GM18519 (cell line): ENCODE data around the gene PLET1.

Source experiments
- ATAC-seq: cut with Tn5 transposase; IDR thresholded peaks from one replicate; pipeline ENCODE4 v1.9.1; 2021; ENCODE audit warnings: mild to moderate bottlenecking, moderate library complexity; ENCODE audit not compliant: unreplicated experiment, low FRiP score

PLET1 gene

DNA sequence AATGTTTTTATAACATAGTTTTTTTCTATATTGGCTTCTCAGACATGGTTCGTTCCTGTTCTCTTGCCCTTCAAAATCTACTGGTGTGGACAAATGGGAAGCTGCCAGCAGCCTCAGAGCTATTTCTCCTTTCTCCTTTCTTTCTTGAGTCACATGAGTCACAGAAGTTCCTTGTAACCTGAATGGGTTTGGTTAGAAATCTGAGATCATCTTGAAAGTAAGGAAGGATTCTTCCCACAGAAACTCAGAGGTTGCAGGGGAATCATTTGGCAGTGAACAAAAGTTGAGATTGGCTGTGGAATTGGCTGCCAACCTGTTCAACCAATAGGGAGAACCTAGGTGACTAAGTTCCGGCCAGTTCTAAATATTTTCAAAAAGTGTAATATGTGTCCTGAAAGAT is 12.5 kb downstream of the PLET1 start:
- ATAC-seq = no peak

DNA sequence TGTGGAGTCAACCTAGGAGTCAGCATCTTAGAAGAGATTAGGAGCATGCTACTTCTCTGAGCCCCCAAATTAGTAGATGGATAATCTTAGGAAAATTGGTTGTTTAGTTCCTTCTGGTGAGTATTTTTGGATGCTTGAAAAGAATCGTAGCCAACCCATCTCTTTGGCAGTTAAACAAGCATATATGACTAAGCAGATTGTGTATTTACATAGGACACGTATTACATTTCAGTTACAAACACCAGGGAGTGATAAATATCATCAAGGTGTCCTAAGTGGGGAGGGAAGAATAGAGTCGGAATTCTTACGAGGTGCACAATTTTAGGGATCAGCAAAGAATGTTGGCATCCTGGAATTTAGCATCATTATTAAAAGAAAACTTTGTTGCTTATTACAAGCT is 13.5 kb downstream of the PLET1 start:
- no peak for ATAC-seq

DNA sequence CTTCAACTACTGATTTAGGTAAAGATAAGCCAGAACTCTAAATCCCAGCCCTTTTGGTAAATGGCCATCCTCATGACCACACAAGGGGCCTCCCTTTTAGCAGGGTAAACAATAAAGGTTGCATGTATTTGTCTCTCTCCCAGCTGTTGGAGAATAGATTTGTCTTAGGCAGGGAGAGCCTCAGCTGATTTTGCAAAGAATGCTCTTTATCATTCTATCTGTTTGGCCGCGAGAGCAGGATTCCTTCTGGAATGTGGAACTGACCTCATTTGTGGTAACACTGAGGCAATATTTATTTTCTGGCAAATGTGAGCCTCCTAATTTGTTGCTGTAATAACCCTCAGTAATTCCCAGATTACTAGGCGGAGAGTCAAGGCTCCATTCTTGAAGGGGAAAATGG is 19.2 kb downstream of the PLET1 start:
- no peak for ATAC-seq

DNA sequence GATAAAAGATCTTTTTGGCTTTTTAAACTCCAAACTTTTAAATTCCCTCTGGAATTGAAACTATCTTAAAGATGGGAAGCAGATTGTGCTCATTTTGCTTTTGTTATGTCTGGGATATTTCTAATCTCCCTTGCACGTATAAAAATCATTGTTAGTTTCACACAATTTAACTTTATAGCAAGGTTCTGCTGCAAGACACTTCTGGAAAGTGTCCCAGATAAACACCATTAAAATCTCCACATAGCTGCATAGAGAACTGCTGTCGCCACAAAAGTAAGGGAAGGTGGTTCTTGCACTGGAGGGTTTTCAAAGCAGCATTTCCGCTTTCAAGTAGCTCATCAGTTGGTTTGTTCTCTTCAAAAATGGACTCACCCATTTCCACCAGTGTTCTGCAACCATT is 22.6 kb downstream of the PLET1 start:
- no peak for ATAC-seq

DNA sequence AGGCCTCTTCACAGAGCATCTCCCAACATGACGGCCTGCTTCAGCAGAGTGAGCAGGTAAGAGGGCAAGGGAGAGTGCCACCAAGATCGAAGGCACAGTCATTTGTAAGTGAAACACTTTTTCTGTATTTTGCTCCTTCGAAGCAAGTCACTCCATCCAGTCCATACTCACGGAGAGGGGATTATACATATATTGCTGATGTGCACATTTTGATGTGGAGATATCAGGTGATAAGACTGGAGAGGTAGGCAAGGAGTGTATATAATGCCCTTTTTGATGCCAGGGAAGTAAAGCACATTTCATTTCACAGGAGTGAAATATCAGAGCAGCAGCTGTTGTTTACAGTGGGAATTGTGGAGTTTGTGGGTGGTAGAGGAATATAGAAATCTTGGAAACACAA is 23.2 kb downstream of the PLET1 start:
- ATAC-seq = no peak

DNA sequence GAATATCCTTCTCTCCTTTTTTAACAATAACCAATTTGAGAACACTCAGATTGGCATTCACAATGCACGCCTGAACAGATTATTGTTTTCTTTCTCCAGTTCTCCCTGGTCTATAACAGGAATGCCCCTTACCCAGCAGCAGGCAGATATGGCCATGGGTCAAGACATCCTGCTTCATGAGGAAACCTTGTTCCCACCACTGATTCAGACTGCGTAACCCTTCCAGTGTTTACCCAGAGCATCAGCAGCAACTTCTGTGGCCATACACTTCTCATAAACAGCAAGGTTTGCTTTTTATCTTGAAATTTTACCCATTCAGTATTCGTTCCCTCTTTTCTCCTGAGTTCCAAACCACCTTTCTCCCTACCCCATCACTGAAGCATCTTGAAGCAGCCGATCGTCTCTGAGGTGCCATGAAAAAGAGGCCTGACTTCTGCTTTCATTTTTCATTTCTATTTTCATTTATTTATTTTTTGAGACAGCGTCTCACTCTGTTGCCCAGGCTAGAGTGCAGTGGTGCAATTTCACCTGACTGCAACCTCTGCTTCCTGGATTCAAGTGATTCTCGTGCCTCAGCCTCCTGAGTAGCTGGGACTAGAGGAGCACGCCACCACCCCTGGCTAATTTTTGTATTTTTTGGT is 24.8 kb downstream of the PLET1 start:
- ATAC-seq = no peak

DNA sequence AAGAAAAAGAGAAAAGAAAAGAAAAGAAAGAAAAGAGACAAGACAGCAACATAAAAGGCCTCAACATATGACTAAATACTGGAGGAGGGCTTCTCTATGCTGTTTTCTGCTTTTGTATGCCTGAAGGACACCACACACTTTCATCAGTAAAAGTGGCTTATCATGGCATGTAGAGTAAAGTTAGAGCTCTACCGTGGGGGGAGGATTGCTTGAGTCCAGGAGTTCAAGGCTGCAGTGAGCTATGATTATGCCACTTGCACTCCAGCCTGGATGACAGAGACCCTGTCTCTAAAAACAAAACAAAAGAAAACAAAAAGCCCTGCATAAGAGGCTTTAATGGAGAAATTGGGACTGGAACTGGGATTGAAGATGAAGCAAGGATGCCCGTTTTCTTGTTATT is 28.7 kb downstream of the PLET1 start:
- ATAC-seq = no peak

DNA sequence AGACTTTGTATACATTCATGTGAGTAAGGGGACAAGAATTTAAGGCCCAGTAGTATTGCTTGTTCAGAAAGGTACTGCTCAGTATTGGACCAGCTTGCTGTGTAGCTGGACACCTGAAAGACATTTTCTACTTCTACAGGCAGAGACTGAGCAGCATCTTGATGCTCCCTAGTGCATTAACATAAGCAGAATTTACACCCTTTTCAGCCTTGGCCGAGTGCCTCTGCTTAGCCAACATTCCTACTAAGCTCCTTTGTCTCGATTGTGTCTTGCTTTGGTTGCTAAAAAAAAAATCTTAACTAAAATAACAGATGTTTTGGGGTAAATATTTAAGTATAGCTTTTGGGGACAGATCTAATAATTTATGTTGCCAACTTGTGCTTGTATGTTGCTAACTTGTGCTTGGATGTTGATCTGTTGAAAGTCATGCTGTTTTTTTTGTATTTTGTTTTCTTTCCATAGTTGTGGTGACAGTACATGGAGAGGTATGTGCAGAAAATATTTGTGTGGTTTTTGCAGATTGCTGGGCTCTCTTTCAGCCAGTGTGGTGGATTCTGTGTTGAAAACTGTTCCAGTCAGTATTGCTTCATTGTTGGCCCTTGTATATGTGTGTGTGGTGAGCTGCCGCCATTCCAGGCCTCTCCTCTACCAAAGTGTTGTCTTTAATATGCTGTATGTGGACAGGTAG is 30.8 kb downstream of the PLET1 start:
- no peak for ATAC-seq

DNA sequence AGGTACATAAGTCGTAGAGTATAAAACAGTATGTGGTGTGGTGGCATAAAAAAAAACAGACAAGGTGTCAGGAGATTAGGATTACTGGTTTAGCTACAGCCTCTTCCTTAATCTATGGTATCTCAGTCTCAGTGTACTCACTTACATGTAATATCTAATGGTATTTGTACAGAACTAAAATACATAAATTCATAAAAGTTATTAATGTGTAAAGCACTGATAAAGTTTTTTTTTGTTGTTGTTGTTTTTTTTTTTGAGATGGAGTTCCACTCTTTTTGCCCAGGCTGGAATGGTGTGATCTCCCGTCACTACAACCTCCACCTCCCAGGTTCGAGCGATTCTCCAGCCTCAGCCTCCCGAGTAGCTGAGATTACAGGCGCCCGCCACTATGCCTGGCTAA is 31.5 kb downstream of the PLET1 start:
- ATAC-seq = no peak

DNA sequence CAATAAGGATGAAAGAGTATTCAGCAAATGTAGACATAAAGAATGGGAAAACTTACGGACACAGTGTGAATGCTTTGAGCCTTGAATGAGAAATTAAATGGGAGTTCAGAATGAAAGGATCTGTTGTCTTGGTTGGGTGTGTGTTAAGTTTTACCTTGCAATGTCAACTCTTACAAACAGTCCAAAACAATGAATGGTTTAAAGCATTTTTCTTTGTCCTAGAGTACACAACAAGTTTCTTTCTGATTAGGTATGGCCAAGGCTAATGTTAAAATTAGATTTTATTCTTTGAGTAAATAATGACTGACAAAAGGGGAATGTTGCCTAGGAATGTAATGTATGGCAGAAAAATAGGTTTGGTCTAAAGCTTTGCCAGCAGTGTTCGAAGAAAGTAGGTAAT is 32.0 kb downstream of the PLET1 start:
- ATAC-seq = no peak

DNA sequence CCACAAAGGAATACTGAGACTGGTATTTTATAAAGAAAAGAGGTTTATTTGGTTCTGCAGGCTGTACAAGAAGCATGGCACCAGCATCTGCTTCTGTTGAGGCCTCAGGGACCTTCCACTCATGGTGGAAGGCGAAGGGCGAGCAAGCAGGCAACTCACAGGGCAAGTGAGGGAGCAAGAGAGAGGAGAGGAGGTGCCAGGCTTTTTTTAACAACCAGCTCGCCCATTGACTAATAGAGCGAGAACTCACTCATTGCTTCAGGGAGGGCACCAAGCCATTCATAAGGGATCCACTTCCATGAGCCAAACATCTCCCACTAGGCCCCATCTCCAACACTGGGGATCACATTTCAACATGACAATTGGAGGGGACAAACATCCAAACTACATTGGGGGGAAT is 33.2 kb downstream of the PLET1 start:
- no peak for ATAC-seq

DNA sequence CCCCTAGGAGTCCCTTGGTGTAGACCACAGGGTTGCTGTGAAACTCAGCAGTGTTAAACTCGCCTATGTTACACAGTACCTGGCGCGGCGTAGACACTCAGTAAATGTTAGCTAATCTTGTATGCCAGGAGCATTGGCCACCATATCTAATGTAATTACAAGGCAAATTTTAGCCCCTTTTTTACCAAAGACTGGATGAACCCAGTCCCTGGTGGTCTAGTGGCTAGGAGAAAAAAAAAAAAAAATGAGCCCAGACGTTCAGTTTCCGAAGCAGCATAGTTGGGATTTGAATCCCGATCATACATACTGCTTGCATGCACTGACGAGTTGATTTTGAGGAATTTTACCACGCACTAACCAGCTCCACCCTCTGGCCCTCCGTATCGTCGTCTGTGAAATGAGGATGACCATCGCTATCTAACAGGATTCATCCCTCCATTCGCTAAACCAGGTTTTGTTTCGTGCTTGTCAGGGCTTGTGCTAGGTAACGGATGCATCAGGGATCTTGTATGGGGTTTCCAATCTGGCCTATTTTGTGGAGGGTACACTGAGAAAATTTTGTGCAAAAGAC is 33.7 kb downstream of the PLET1 start:
- ATAC-seq = peak; percentile 33

DNA sequence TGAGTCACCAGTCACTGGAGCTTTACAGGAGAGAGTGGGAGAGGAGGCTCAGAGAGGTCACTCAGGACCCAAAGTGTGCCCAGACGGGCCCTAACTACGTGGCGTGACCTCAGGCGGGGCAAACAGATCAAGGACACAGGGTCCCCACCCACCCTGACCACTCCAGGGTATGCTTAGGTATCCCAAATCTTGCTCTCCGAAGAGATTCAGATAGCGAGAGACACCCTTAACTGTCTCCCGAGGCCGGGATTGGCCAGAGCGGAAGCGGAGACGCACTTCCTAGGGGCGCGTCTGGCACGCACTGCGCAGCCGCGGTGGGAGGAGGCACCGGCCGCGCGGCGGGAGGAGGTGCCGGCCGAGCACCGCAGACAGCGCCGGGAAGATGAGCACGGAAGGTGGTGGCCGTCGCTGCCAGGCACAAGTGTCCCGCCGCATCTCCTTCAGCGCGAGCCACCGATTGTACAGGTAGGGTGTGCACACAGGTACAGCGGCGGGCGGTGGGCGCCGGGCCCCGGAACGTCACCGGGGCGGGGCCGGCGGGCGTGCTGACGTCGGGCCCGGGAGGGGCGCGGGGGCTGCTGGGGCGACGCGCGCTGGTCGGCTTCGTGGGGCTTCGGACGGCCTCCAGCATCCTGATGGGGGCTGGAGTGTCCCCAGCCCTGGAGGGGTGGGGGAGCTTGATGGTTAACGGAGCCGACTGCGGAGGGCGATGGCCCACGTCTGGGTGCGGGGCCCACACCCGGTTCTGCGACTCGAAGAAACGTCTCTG is 34.4 kb downstream of the PLET1 start, which contains the start of gene PTS:
Gene PTS (plus strand): TSS at position 367 of the 769 bp plus-strand sequence. CDS start 16 bp downstream, at position 383.
- peak; percentile 90 for ATAC-seq

DNA sequence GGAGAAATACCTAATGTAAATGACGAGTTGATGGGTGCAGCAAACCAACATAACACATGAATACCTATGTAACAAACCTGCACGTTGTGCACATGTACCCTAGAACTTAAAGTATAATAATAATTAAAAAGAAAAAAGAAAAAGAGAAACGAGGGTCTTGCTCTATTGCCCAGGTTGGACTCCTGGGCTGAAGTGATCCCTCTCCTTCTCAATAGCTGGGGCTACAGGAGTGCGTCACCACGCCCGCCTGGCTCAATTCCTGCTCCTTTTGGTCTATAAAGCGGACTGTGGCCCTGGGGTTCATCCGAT is 35.0 kb downstream of the PLET1 start:
- ATAC-seq = no peak

DNA sequence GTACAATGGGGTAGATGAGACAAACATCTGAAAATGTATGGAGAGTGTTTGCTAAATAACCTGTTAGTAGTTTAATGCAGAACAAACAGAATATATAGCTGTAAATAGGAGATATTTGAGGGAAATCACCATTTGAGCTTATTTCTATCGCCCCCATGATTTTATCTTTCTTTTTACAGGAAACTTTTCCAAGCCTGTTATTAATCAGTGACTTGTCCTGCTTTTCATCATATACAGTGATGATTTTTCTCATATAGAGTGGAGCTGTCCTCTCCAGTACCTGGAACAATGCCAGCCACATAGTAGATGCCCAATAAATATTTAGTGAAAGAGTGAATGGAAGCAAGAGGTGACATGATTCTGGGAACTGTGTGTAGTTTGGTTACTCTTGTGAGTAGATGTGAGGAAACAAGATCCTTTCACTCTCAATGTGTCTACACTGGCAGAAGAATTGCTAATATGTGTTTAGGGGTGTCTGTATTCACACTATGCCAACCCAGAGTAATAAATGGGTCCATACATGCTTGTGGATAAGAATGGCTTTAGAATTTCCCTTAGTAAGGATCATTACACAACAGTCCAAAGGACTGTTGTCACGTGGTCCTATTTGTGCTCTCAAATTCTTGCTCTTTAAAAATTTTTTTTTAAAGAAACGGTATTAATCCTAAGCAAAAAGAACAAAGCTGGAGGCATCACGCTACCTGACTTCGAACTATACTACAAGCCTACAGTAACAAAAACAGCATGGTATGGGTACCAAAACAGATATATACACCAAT is 36.7 kb downstream of the PLET1 start:
- ATAC-seq = no peak

DNA sequence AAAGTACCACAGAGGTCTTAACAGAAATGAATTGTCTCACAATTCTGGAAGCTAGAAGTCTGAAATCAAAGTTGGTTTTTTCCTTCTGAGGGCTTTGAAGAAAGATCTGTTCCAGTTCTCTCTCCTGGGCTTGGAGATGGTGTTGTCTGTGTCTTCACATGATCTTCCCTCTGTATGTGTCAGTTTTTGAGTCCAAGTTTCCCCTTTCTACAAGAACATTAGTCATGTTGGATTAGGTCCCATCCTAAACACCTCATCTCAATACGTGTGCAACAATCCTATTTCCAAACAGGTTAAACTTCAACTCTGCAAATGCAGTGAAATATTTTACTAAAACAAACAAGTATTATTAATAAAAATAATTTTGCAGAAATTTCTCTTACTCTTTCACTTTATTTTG is 37.5 kb downstream of the PLET1 start:
- ATAC-seq = no peak

DNA sequence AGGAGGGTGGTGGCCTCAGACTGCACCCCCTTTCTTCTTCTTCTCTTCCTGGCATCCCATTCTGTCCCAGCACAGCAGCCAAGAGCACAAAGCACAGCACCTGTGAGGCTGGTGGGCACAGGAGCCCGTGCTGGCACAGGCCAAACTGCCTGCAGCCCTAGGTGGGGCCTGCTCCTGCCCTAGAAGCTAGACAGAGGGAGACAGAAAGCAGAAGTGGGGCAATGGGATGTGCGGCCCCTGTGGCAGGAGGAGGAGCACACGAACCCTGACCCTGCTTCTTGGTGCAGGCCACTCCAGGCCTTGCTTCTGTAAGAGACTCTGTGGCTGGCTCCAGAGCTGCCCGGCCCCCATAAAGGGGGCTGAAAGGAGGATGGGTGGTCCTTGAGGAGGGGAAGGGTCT is 38.4 kb downstream of the PLET1 start:
- ATAC-seq = no peak

DNA sequence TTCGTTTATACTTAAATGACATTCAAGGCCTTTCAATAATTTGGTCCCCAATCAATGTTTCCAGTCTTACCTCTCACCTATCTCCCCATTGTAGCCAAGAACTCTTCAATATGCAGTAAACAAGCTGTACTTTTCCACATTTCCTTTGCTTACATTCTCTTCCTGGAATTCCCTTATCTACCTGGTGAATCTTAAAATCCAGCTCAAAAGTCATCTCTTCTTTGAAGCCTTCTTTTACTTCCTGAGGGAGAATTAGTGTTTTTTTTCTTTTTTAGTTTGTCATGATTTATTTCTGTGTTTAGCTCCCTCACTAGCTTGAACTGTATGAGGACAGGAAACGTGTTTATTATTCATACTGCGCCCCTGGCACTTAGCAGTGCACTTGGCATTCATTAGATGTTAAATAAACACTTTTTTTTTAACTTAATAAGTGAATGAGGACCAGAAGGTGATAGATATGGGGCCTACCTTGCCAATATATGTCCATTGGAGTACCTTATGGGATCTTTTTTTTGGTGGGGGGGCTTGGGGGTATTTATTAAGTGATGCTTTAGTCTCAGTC is 39.3 kb downstream of the PLET1 start:
- ATAC-seq = no peak

DNA sequence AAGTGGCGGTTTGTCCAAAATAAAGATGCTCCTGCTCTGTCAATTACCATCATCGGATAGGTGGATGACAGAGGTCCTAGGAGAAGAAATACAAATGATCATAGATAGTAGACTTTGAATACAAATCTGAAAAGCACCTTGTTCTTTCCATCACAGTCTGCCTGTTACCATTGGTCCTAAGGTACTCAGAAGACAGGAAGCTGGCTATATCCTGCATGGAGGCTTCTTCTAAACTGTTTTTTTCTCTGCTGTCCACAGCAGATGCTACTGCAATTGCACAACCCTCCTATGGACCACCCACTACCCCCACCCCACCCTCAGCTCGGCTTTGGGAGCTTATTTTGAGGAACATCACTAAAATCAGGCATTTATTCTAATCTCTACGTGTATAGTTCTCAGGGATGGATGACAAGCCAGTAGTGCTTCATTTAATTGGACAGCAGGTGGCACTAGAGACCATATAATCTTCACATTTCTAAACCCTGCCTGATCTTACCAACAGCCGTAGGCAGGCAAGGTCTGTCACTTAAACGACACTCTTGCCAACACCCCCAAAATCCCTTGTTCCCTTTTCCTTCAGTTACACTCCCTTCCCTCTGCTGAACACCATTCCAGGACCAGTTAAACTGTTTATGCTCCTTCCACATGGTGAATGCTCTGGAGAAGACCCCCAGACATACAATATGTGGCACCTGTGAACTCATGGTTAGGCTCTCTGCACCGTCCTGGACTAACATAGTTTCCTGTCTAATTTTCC is 41.0 kb downstream of the PLET1 start:
- peak; percentile 77 for ATAC-seq
